22Rv1 (cell line): Measurements from ENCODE around the gene AOAH.

Source experiments
- ZFX ChIP-seq: fragments of 450-650 bp; IDR thresholded peaks from 2 replicates; pipeline ENCODE4 v1.6.1; 2017; ENCODE audit warnings: antibody characterized with exemption, borderline replicate concordance
- TF ChIP-seq, protein P1 (sequence below): fragments of 450-650 bp; IDR thresholded peaks from 2 replicates; pipeline ENCODE4 v1.5.1; 2017; ENCODE audit warnings: mild to moderate bottlenecking

- TF ChIP-seq, protein P1, sequence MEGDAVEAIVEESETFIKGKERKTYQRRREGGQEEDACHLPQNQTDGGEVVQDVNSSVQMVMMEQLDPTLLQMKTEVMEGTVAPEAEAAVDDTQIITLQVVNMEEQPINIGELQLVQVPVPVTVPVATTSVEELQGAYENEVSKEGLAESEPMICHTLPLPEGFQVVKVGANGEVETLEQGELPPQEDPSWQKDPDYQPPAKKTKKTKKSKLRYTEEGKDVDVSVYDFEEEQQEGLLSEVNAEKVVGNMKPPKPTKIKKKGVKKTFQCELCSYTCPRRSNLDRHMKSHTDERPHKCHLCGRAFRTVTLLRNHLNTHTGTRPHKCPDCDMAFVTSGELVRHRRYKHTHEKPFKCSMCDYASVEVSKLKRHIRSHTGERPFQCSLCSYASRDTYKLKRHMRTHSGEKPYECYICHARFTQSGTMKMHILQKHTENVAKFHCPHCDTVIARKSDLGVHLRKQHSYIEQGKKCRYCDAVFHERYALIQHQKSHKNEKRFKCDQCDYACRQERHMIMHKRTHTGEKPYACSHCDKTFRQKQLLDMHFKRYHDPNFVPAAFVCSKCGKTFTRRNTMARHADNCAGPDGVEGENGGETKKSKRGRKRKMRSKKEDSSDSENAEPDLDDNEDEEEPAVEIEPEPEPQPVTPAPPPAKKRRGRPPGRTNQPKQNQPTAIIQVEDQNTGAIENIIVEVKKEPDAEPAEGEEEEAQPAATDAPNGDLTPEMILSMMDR = no peak
- TF ChIP-seq ZFX = no peak
Measured at GRCh38 chr7:36491317-36491716, 233.0 kb downstream of the AOAH start.
